PC-9 (cell line): Measurements from ENCODE around the gene MRTO4.

Source experiments
- CTCF ChIP-seq: fragments of 200-600 bp; sonication (generic); conservative IDR thresholded peaks from 2 replicates; pipeline ENCODE4 v1.6.1; 2017; ENCODE audit warnings: mixed run types, antibody characterized with exemption, mild to moderate bottlenecking, moderate library complexity
- EZH2 ChIP-seq: fragments of 200-600 bp; sonication (generic); IDR thresholded peaks from 2 replicates; pipeline ENCODE4 v1.8.0; 2017; ENCODE audit warnings: antibody characterized with exemption, low read depth

GRCh38 chr1:19229828-19230325, 21.7 kb upstream of the MRTO4 start:
- no peak for TF ChIP-seq CTCF
- no peak for TF ChIP-seq EZH2
